WERI-Rb-1 (cell line): ENCODE results near the gene CNOT1.

Experiments used
- DNase-seq: peaks from one replicate; pipeline ENCODE4 v3.0.0-alpha.2; 2020
- H3K27ac ChIP-seq: fragments of 250-450 bp; sonication (Bioruptor Pico); 2 replicates; pipeline ENCODE4 v1.5.1; 2020; ENCODE audit warnings: mild to moderate bottlenecking, moderate library complexity
- H3K27me3 ChIP-seq: fragments of 250-450 bp; sonication (Bioruptor Pico); 2 replicates; pipeline ENCODE4 v1.5.1; 2021; ENCODE audit warnings: mild to moderate bottlenecking, low read depth, moderate library complexity; ENCODE audit not compliant: insufficient read depth, severe bottlenecking
- H3K36me3 ChIP-seq: fragments of 250-450 bp; sonication (Bioruptor Pico); 2 replicates; pipeline ENCODE4 v1.5.1; 2020; ENCODE audit warnings: mild to moderate bottlenecking, moderate library complexity
- H3K4me3 ChIP-seq: 2 replicates; pipeline ENCODE4 v1.5.1; 2011; ENCODE audit warnings: low read depth, mild to moderate bottlenecking, control low read depth, low read length
- H3K9me3 ChIP-seq: fragments of 250-450 bp; sonication (Bioruptor Pico); 2 replicates; pipeline ENCODE4 v1.5.1; 2021; ENCODE audit warnings: mild to moderate bottlenecking, moderate library complexity; ENCODE audit not compliant: severe bottlenecking
- CTCF ChIP-seq: IDR thresholded peaks from 2 replicates; pipeline ENCODE4 v1.5.1; 2011; ENCODE audit warnings: low read depth, mild to moderate bottlenecking, control low read depth, inconsistent platforms, low read length

The CNOT1 gene

DNA sequence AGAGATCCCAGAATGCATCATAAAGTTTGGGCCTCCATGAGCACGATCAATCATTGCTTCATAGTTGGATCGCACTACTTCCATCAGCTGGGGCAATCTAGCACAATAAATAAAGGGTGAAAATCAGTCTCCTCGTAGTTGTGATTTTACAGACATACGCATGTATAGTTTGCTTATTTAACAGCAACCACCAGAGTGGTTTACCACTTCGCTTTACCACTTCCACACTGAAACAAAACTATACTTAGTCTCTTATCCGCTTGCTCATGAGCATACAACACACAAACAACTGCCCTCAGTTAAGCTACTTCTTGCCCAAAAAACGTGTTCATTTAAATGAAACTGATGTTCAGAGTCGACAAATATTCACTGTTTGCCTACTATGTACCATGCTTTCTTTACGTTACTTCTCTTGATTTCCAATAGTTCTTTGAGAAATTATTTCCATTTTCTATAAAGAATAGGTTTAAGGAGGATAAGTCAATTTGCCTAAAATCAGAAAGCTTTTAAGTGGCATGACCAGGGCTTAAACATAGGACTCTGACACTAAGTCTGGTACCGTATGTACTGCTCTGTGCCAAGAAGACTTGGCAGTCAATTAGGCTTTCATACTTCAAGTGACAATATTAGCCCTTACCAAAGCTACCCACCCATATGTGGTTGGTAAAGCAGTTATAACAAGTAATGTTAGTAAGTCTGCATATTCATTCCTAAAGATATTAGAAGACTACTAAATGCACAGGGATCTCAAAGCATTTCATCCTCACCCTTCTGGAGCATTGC is 92.3 kb downstream of the CNOT1 start:
- Histone ChIP-seq H3K4me3 (no peak overlapping the region), H3K36me3 (peaks cover 99% of the 10 kb centered on the region)
- TF ChIP-seq CTCF, result no peak

GRCh38 chr16:58536278-58536677 is 93.3 kb downstream of the CNOT1 start:
- H3K4me3 ChIP-seq, result no peak overlapping the region
- no peak for DNase-seq
- H3K36me3 ChIP-seq, result peaks cover 100% of the 10 kb centered on the region
- H3K27ac ChIP-seq, result no peak overlapping the region
- no peak for TF ChIP-seq CTCF
- no peaks in the 10 kb centered on the region for H3K9me3 ChIP-seq
- no peaks in the 10 kb centered on the region for H3K27me3 ChIP-seq

More for the DNA sequence above, 92.3 kb downstream of the CNOT1 start:
- Histone ChIP-seq H3K27ac (no peak overlapping the region), H3K9me3 (no peaks in the 10 kb centered on the region), H3K27me3 (no peaks in the 10 kb centered on the region)
- DNase-seq, result no peak

DNA sequence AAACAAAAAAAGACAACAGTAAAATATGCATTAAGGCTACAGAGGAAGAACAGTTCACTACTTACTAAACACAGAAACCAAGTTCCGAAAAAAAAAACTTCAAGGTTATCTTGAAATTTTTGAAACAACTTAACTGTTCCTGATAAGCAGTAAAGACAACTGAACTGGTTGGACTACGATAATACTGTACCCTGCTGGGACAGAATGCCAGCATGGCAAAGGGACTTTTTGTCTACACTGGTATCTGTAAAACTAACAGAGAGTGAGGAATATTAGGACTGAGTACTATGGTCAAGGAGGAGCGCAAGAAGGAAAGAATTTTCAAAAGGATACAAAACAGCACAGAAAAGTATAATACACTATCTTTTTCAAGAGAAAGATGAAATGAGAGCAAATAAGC is 94.5 kb downstream of the CNOT1 start:
- H3K4me3 ChIP-seq, result no peak overlapping the region
- TF ChIP-seq CTCF, result no peak
- no peak overlapping the region for H3K27ac ChIP-seq
- no peaks in the 10 kb centered on the region for H3K27me3 ChIP-seq
- no peaks in the 10 kb centered on the region for H3K9me3 ChIP-seq
- H3K36me3 ChIP-seq, result peaks cover 99% of the 10 kb centered on the region
- no peak for DNase-seq

- no peaks in the 10 kb centered on the region for H3K27me3 ChIP-seq
- no peak overlapping the region for H3K4me3 ChIP-seq
- no peak for DNase-seq
- H3K27ac ChIP-seq, result no peak overlapping the region
- H3K9me3 ChIP-seq, result no peaks in the 10 kb centered on the region
- peaks cover 97% of the 10 kb centered on the region for H3K36me3 ChIP-seq
- no peak for TF ChIP-seq CTCF
Measured at GRCh38 chr16:58533751-58534470, 95.7 kb downstream of the CNOT1 start.

- no peak for DNase-seq
- Histone ChIP-seq H3K36me3 (peaks cover 96% of the 10 kb centered on the region), H3K9me3 (no peaks in the 10 kb centered on the region), H3K27ac (no peak overlapping the region), H3K4me3 (no peak overlapping the region), H3K27me3 (no peaks in the 10 kb centered on the region)
- TF ChIP-seq CTCF, result no peak
Measured at GRCh38 chr16:58532414-58532813, 97.2 kb downstream of the CNOT1 start.
